UCSD-AML1 (cell line): Measurements from ENCODE around the gene ARHGEF11.

Experiments used
- DNase-seq: peaks from one replicate; lab custom pipeline; 2025; ENCODE audit not compliant: unreplicated experiment; lab: John Stamatoyannopoulos, UW

Gene ARHGEF11

DNA sequence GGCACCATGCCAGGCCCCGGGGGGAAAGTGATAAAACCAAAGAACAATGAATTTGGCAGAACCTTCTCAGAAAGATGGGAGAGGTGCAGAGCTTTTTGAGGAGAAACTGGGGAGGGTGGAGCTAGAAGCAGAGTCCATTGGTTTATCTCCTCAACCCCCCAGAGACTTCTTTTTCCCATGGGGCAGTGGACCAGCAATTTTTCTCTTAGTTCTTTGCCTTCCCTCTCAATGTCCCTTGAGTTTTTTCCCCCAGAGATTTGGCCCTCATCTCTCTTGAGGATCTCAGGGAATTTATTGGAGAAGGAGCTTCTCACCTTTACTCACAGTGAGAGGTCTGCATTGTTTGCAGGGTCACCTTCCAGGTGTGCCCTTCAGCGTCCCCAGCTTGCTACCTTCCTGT, 5.3 kb upstream of the ARHGEF11 start:
- DNase-seq, result no peak

DNA sequence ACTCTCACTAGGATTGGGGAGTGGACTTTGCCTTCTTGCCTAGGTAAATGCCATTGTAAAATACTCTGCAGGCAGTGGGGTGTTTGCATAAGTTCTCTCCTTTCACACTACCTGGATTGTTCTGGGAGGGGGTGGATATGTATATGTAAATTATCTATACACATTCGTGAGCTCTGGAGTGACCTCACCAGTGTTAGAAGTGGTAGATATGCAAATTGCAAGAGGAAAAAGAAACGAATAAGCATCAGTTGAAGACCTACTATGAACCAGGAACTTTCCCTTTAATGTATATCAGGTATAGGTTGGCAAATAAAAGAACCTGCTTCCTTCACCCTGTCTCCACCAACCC, 1.5 kb upstream of the ARHGEF11 start:
- DNase-seq, result no peak

DNA sequence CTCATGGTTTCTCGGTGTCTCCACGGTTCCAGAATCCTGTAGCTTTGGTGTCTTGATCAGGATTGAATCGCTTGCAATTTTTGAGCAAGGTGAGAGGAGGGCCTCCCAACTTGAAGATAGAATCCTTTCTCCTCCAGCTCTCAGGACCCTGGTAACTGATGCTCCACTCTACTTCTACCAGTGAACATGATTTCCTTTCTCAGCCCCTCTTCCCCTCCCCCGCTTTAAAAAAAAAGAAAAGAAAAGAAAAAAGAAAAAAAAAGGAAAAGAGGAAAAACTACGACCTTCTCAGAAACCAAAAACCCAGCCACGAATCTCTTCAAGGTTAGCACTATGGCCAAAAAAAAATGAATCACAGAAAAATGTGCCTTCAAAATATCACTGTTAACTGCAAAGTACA, 1.2 kb downstream of the ARHGEF11 start:
- DNase-seq, result no peak

DNA sequence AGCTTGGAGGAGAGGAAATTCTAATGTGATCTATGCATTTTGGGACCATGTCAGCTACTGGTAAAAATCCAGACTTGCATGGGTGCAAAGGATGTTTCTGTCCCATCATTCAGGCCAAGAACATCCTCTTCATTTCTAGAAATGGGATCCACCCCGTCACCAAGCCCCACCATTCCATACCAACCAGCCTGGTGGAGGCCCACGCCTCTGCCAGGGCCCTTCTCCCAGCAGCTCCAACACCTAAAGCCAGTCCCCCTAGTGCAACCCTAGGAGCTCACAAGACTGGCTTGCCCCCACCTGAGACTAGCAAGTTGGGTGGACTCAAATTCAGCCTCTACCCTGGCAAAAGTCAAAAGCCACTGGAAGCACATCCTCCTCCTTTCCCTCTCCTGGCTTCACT, 1.9 kb downstream of the ARHGEF11 start:
- no peak for DNase-seq

DNA sequence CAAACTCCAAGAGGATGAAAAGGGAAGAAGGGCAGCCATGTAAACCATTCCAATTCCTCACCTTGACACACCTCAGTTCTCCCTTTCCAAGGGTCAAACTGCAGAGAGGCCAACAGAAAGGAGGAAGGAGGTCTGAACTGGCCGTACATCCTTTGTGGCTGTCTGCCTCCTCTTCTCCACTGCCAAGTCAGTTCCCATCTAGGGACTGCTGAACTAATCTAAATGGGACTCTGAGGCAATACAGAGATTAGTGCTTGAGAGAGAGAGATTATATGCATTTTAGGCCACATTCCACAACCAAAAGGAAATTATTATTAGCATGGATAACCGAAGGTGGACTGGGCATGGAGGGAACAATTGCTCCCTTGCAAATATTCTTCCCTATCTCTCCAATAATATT, 2.7 kb downstream of the ARHGEF11 start:
- DNase-seq, result no peak

DNA sequence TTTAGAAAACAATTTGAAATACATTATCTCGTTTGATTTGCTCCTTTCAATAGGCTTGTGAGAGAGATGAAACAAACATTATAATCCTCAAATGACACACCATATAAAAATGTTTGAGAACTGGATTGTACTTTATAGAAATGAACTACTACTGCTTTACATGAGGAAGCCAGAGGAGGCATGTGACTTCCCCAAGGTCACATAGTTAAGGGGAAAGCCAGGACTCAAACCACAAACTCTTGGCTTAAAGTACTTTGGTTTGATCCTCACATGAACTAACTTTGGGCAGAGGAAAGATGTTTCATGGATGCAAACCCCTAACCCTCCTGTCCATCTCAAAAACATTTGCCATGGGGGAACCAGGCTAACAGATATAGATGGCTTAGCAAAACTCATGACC, 4.7 kb downstream of the ARHGEF11 start:
- no peak for DNase-seq

DNA sequence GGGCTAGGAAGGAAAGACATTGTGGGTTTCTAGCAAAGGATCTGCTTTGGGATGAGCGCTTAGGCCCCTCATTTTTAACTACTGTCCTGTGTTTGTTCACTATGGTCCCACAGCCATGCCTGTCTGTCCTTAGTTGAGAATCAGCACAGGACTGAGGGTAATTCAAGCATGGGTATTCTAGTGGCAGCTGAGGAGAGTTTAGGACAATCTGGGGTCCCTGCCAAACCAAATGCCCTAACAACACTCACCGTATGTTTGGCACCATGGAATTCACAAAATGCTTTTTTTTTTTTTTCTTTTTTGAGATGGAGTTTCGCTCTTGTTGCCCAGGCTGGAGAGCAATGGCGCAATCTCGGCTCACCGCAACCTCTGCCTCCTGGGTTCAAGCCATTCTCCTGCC, 10.4 kb downstream of the ARHGEF11 start:
- no peak for DNase-seq

DNA sequence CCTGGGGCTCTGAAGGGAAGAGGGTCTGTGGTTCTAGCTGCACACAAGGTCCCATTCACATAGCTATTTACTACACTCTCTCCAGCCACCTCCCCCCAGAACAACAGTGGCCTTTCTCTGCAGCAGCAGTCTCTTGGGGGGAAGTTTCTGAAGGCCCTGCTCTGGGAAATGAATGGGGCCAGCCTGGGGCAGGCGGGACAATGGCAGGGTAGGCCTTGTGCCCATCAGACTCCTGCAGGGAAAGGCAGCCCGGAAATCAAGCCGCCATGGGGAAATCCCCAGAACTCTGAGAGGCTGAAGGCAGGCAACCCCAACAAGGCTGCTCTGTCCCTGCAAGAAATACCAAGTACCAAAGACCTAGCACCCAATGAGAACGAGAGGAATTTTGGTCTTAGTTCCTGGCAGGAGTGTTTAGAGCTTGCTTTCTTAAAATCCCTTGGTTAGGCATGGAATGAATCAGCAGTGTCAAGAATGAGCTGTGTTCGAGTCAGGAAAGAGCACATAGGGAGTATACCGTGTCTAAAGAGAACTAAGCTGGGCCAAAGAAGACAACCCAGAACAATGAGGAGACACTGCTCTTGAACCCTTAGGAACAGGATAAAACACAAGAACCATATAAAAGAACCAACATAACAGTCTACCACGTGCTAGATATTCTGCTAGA, 11.3 kb downstream of the ARHGEF11 start:
- no peak for DNase-seq

DNA sequence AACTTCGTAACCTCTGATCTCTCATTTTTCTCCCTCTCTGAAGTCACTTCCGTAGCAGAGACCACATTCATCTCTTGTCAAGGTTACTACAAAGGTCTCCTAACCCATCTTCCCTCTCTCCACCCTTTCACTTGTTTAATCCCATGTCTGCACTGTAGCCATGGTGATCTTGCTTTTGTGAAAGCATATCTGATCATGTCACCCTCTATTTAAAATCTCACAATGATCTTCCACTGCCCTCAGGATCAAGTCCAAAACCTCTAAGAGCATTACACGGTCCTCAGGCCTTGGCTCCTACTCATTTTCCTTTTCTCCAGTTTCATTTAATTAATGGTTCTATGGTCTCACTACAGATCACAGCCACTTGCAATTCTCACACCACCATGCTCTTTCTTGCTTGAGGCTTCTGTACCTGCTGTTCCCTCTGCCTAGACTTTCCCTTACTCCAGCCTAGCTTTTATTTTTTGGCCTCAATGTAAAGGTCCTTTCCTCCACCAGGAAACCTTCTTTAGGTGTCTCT, 12.1 kb downstream of the ARHGEF11 start:
- no peak for DNase-seq

DNA sequence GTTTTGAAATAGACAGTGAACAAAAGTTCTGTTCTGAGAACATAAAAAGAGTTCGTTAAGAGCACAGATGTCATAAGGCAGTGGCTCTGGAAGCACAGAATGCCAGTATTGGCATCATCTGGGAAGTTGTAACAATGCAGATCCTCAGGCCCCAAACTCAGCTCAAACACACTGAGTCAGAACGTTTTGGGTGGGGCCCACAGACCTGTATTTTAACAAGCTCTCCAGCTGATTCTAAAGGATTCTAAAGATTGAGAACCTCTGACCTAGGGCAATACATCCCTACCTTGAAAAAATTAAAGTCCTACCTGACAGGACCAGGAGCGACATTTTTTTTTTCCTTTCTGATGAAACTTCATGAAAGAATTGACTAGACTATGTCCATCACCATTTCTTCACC, 13.2 kb downstream of the ARHGEF11 start:
- no peak for DNase-seq

DNA sequence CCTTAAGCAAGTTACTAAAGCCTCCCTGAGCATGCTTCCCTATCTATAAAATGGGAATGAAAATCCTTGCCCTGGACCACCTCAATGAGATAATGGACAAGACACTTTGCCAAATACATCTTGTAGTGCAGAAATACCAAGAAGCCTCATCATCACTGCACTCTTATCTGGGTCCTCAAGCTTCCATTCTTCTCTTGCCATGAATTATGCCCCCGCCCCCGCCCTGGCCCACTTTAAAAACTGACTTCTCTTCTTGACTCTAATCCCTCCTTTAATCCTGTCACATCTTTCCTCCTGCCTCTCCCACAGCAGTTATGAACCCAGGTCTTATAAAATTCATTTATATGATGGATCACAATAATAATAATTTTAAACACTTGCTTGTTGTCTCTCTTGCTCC, 14.8 kb downstream of the ARHGEF11 start:
- no peak for DNase-seq

DNA sequence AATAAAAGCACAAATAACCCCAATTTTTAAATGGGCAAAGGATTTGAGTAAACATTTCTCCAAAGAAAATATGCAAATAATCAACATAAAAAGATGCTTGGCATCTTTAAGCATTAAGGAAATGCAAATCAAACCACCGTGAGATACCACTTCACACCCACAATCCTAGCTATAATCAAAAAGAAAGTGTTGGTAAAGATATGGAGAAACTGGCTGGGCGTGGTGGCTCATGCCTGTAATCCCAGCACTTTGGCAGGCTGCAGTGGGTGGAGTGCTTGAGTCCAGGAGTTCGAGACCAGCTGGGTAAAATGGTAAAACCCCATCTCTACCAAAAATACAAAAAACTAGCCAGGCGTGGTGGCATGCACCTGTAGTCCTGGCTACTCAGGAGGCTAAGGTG, 16.9 kb downstream of the ARHGEF11 start:
- DNase-seq, result no peak

DNA sequence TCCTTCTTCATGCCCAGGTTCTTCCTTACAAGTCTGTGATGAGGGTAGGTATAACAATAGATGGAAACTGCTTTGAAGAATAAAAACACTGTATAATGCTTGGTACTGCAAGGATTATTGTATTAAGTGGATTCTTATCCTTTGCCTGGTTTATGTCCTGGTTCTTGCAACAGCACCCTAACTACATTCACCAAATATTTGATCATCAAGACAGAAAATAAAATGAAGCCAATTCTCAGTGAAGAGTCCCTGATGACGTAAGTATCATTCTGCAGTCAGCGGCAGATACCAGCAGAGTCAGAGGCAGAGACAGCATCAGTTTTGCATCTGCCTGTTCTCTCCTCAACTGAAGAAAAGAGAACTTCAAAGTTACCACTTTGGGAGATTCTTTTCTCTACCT, 19.7 kb downstream of the ARHGEF11 start:
- DNase-seq, result no peak

DNA sequence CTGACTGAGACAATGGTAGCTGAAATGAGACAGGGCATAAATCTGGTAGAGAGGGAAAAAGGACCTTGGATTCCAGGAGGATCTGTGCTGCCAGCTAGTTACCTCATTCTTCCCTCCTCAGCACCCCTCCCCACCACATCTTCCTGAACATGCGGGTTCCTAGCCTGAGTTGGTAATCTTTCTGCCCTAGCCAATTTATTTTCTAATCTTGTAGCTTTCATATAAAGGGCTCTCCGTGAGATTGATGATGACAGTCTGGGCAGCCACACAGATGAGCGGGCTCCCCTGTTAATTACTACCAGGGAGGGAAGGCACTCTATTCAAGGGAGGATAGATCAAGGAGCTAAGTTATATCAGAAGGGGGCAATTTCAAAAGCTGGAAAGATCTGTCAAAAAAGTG, 20.2 kb downstream of the ARHGEF11 start:
- no peak for DNase-seq

DNA sequence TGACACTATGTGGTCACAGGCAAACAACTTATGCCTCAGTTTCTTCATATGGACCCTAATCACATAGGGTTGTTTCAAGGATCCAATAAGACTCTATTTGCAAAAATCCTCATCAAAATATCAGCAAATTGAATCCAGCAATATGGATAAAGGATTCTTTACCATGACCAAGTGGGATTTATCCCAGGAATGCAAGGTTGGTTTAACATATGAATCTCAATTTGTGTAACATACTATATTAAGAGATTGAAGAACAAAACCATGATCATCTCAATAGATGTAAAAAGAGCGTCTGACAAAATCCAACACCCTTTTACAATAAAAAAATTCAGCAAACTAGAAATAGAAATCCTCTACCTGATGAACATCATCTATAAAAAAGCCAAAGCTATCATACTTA, 23.9 kb downstream of the ARHGEF11 start:
- no peak for DNase-seq

DNA sequence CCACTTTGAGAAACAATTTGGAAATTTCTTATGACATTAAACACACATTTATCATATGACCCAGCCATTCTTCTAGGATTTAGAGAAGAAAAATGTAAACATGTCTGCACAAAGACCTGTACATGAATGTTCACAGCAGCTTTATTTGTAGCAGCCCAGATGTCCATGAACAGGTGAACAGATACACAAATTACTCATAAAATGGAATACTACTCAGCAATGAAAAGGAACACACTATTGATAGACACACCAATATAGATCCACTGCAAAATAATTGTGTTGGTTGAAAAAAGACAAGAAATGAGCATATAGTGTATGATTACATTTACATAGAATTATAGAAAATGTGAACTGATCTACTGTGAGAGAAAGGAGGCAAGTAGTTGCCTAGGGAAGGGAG, 26.1 kb downstream of the ARHGEF11 start:
- DNase-seq, result no peak

DNA sequence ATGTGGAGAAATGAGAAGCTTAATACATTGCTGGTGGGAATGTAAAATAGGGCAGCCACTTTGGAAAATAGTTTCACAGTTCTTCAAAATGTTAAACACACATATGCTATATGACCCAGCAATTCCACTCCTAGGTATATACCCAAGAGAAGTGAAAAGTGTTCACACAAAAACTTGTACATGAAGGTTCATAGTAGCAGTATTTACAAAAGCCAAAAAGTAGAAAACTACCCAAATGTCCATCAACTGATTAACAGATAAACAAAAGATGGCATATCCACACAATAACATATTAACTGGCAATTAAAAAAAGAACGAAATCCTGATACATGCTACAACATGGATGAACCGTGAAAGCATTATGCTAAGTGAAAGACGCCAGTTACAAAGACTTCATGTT, 33.7 kb downstream of the ARHGEF11 start:
- no peak for DNase-seq

DNA sequence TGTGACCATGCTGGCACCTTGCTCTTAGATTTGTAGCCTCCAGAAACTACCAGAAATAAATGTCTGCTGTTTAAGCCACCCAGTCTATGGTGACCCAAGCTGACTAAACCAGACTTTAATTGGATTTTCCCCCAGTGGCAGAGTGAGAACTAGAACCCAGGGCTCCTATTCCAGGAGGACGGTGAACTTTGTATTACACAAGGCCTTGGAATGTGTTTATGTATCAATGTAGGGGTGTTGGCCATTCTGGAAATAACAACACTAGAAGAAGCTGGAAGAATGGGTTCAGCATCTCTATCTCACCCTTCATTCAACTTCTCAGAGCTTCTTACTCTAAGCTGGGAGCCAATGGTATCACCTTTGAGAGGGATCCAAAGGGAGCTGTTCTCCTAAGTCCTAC, 37.0 kb downstream of the ARHGEF11 start:
- no peak for DNase-seq

DNA sequence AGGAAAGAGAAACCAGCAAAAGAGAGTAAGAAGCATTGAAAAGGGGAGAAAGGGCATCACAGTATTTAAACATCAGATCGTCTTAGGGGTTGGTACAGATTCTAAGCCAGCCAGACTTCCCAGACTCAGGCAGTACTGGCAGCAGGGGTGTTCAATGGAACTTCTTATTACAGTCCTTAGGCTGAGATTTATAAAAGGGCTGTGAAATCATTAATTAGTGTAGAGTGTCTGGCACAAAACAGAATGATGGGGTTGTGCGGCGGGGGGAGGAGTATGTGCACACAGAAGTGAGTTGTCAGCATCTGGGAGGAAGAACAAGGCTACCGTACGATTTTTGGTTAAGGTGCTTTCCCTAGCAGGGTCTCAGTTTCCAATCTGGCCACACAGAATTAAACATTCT, 38.2 kb downstream of the ARHGEF11 start:
- DNase-seq, result no peak

DNA sequence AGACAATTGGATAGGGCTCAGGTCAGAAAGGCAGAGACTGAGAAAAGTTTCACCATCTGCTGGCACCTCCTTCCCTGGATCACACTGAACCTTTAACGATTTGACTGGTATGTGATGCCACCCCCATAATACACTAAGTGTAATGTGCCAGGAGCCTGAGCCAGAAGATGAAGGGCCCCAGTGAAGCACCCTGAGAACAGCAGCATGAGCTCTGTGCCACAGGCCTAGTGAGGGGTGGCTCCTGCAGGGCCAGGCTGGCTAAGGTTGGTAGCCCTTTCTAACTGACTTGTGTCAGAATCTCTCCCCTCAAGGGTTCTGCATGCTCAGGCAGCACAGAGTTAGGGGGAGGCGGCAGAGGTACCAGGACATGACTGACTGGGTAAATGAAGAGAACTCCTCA, 38.9 kb downstream of the ARHGEF11 start:
- DNase-seq, result no peak

DNA sequence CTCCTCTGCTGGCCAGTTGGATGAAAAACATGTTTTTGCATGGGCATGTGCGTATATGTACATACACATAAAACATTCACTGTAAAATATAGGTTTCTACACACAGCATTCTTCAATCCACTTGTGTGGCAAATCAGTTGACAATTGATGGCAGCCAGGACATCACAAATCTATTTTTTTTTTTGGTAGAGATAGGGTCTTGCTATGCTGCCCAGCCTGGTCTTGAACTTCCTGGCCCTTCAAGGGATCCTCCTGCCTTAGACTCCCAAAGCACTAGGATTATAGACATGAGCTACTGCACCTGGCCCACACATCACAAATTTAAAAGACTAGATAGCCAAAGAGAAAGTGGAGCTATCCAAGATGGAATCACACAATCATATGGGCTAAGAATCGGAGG, 39.6 kb downstream of the ARHGEF11 start:
- no peak for DNase-seq

DNA sequence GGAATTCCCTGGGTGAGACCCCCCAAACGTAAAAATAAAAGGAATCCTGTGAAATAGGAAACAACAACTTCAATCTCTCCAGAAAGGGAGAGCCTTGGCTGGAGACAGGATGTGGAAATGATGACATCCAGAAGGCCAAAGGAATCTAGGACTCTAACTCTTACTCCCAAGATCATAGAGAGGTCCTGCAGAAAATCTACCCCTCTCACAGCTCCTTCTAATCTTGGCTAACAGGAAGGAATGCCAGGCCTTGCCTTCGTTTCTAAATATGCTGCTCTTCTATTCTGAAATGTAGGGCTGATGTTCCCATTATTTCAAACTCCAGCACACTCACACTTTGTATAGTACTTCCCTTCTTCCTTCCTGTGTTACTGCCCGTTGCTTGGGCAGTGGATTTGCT, 40.7 kb downstream of the ARHGEF11 start:
- DNase-seq, result no peak

DNA sequence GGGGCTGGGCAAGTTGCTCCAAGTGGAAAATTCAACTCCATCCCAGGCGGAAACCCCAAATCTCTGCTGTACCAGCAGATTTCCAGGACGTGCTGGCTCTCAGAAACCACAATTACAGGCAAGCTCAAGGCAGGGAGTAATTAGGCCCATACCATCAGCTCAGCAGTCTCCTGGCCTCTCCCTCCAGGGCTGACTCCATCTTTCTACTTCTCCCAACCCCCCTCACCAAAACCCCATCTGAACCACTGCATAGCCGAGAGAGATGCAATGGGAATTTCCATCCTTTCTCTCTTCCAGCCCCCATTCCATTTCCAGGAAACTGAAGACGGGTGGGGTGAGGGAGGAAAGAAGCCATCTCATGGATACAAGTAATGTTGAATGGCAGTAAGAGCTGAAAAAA, 41.2 kb downstream of the ARHGEF11 start:
- no peak for DNase-seq

DNA sequence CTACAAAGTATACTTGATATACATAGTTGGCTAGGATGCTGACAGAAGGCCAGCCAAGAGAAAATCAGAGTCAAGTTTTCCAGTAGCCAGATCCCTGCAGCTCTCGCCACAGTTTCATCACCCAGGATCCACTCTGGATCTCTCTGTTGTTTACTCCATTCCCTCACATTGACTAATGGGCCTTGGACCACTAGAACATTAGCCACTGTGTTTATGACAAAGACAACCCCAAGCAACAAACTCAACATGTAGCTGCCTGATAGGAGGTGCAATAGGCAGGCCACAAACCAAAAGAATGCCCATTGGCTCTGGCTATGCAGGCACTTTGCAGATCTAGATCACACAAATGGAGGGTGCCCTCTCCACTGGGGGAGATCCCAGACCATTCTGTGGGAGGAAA, 44.2 kb downstream of the ARHGEF11 start:
- no peak for DNase-seq
